Glomerular visceral epithelial cell (primary cell): ENCODE data around the gene AP2M1.
A peak's percentile ranks its signal among the peaks of the same experiment; 100 is the strongest.
"Not testable (repeated sequence)": the region's sequence is repeated elsewhere in the genome, so short reads cannot be mapped to it uniquely, and the experiment has no call there.

ENCODE experiments used
- DNase-seq: peaks from one replicate; pipeline ENCODE4 v3.0.0-alpha.2; 2016; ENCODE audit errors: extremely low spot score

Gene AP2M1

DNA sequence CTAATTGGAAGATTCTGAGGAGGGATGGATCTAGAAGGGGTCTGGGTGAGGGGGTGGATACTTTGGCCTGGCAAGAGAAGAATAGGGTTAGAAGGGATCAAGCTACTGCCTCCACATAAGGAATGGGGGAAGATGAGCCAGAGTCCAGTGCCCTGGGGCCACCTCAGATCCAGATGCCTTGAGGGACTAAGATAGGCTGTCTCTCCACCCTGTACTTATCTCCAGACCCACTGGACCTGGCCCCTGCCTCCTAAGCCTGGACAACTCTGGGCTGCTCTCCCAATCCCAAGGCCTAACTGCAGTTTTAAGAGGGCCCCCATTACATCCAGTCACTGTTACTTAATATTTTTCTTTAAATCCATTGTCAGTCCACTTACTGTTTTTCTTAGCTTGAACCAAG lies 17.4 kb upstream of the AP2M1 start:
- DNase-seq = no peak

DNA sequence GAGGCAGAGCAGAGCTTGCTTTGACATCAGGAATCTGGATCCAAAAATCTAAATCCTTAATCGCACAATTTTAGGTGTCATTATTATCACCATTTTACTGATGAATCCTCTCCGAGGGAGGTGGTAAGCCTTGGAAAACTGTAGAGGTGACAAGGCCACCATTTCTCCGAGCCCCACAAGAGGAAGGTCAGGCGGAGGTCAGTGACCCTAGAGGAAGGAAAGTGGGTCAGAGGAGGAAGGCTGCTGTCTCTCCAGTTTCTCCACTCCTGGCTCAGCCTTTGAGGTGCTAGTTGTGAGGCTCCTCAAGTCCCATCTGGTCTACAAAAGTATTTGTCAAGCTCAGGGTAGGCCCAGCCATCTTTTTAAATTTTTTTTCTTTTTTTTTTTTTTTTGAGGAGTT lies 16.3 kb upstream of the AP2M1 start:
- DNase-seq = no peak

DNA sequence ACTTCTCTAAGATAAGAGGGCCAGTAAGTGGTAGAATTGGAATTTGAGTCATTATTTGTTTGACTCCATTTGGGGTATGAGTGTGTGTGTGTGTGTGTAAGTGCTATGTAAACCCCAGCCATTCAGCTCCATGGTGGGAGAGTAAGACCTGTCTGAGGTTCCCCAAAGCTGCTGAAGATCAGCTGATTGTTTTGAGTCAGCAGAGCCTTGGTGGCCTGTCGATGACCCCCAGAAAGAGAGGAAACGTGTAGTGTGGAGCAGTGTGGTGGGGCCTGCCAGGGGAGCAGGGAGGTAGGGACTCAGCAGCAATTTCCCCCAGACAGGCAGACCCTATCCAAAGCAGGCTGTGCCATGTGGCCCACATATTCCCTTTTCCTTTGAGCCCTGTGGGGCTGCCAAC lies 14.2 kb upstream of the AP2M1 start:
- DNase-seq = no peak

DNA sequence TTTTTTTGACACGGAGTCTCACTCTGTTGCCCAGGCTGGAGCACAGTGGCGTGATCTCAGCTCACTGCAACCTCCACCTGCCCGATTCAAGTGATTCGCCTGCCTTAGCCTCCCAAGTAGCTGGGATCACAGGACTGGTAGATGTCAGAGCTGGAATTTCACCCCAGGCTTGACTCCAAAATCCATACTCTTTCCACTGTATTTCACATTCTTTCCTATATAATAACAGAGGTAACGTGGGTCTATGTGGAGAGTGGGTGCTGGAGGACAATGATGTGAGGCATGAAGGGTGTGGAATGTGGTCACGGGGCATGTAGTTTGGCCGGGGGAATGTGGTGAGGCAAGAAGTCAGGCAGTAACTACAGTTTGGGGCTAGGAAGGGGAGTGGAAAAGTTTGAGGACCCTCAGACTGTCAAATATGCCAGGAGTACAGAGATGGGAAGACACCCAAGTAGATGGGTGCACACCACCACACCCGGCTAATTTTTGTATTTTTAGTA lies 12.0 kb upstream of the AP2M1 start:
- not testable (repeated sequence) for DNase-seq

DNA sequence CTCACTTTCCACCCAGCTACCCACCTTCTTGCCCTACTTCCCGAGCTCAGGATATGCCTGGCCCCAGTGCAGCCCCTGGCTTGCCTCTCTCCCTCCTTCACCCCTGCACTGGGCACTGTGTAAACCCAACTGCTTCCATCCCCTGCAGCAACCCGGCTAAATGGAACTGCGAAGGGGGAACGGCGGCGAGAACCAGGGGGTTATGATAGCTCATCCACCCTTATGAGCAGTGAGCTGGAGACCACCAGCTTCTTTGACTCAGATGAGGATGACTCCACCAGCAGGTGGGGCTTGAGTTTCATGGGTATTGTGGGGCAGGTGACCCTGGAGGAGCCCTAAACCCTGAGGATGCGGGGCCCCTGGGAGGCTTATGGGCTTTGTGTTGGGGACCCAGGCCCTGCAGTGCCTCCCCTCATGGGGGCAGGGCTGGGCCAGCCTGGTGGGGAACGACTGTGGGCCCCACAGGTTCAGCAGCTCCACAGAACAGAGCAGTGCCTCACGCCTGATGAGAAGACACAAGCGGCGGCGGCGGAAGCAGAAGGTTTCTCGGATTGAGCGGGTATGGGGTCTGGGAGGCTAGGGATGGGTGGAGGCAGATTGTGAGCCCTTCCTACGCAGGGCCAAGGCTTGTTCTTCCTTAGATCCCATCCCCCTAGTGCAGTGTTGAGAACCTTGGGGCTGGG lies 9.9 kb upstream of the AP2M1 start:
- no peak for DNase-seq

DNA sequence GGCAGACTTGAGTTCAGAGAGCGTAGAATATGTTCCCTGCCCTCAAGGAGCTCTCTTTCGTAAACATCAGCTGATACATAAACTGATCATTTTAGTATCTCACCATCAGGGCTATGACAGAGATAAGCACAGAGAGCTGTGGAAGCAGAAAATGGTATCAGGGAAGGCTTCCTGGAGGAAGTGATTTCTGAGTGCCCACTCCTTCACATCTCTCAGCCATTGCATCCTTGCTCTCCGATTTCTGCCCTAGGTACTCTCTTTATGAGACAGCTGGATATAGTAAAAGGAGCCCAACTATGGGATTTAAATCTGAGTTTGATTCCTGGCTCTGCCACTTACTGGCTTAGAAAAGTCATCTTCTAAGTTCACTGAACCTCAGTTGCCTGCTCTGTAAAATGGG lies 9.1 kb upstream of the AP2M1 start:
- DNase-seq = no peak

DNA sequence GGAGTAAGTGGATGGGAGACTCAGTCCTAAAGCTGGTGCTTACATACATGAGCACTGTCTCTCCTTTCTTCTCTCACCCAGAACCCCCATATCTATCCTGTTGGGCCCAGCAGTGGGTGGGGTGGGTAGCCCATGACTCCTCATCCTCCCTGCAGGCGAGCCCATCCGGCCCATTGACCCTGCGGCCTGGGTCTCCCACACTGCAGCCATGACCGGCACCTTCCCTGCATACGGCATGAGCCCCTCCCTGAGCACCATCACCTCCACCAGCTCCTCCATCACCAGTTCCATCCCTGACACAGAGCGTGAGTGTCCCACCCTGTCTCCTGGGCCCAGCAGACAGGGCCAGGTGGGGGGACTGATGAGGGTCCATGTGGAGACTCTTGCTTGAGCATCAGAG lies 8.0 kb upstream of the AP2M1 start:
- DNase-seq = no peak

DNA sequence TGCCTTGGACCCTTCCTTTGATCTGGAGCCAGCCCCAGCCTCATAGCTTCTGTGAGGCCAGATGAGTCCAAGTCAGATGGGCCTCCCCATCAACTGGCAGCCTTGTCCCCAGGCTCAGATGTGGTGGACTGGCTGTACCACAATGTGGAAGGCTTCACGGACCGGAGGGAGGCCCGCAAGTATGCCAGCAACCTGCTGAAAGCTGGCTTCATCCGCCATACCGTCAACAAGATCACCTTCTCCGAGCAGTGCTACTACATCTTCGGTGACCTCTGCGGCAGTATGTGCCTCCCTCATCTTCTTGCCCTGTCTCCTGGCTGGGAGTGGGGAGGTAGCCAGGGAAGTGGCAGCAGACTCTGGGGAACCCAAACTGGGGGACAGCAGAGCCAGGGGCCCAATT lies 6.9 kb upstream of the AP2M1 start:
- DNase-seq = no peak

DNA sequence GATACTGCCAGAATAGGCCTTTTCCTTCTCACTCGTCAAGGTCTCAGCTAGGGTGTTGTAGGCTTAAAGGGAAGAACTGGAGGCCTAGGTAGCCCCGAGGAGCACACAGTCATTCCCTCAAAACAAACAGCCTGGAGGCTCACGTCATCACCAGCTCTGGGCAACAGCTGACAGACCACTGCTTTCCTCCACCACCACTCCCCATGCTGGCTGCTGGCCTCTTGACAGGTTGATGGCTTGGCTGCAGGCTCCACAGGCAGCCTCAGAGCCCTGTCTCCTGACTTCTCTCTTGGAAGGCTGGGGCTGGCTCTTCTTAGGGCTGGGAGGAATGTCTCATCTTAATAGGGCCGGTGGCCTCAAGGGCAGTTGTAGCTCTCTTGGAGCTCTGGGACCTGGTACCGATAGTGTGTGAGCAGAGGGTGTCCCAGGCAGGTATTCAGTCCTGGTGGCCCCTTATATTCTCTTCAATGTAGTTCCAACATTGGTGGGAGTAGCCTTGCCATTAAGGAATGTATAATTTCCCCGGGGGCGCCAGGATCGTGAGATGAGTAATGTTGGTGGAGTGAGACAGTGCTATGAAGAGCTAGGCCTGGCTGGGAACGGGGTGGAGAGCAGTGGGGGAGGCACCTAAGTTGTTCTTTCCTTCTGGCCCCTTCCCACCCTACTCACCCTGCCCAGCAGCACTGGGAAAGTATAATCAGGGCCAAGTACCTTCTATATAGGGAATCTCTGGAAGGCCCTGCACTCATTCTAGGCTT lies 6.1 kb upstream of the AP2M1 start:
- peak; percentile 42 for DNase-seq

DNA sequence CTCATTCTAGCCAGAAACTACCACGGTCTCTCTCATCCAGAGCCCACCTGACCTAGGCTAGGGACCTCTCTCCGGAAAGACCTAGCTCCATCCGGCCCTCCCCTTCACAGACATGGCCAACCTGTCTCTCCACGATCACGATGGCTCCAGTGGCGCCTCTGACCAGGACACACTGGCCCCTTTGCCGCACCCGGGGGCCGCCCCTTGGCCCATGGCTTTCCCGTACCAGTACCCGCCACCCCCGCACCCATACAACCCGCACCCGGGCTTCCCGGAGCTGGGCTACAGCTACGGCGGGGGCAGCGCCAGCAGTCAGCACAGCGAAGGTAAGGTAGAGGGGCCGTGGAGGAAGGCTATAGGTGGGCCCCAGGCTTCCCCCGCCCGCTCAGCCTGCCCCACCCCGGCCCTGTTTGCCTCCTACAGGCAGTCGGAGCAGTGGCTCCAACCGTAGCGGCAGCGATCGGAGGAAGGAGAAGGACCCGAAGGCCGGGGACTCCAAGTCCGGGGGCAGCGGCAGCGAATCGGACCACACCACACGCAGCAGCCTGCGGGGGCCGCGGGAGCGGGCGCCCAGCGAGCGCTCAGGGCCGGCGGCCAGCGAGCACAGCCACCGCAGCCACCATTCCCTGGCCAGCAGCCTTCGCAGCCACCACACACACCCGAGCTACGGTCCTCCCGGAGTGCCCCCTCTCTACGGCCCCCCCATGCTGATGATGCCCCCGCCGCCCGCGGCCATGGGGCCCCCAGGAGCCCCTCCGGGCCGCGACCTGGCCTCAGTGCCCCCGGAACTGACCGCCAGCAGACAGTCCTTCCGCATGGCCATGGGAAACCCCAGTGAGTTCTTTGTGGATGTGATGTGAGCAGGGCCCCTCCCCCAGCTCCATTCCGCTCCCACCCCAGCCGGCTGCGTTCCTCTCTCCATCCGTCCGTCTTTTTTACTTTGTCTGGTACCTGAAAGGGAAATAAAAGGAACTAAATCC lies 4.5 kb upstream of the AP2M1 start:
- no peak for DNase-seq

DNA sequence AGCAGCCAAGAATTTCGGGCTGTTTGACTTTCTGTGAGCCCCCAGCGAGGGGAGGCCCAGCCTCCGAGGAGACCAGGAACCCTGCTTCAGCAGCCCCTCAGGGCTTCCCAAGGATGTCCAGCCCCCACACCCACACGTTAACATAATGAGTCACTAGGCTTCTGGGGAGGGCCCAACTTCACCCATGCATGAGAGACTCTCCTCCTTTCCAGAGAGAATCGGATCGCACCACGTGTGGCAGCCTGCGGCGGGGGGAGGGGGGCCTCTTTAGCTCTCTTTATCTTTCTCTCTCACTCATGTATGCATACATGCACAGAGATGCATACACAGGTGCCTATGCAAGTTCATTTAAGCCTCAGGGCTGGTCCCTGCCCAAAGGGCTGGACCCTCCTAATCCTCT lies 3.1 kb upstream of the AP2M1 start:
- DNase-seq = peak; percentile 80

DNA sequence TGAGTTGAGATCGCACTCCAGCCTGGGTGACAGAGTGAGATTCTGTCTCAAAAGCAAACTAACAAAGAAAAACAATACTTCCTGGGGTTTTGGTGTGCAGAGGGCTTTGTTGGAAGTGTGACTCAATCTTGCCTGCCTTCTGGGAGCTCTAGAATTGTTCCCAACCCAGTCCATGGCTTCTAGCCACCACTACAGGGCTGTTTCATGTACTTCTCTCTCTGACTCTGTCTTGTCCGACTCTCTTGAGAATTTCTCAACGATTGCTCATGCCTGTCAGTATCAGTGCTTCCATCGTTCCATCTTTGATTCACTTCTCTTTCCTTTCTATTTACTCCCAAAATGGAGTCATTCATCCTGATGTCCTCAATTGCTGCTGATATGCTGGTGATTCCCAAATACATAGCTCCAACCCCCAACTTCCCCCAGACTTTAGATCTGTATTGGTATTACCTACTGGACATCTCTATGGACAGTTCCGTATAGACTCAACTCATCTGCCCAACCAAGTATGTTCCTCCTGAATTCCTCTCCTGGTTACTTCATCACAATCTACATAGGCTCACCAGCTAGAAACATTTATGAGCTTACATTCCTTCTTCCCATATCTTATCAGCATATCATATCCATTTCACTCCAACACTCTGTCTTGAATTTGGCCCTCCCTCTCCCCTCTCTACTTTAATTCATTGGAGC lies 1.8 kb upstream of the AP2M1 start:
- no peak for DNase-seq

DNA sequence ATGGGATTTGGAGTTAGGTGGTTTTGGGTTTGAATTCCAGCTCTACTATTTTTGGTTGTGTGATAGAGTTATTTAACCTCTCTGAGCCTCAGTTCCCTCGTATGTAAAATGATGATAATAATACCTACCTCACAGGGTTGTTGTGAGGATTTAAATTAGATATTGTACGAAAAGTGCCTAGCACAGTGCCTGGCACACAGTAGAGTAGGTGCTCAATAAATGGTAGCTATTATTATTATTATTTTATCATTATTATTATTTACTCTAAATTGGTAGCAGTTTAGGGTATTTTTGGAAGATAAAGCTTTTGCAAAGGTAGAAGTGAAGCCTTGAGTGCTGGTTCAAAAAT lies 1.3 kb upstream of the AP2M1 start:
- no peak for DNase-seq

DNA sequence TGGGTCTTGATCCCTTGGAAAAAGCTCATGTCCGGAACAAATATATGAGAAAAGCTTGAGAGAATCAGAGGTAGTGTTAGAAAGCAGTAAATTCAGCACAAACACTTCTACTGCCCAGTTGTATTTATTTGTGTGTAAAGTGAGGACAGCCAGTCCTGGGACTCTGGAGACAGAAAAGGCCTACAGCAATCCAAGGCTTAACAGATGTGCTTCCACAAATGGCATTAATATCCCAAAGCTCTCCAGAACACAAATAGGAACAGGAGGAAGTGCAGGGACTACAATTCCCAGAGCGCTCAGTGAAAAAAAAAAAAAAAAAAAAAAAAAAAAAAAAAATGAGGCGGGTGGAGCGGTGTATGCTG lies 390 bp upstream of the AP2M1 start:
- DNase-seq = no peak

DNA sequence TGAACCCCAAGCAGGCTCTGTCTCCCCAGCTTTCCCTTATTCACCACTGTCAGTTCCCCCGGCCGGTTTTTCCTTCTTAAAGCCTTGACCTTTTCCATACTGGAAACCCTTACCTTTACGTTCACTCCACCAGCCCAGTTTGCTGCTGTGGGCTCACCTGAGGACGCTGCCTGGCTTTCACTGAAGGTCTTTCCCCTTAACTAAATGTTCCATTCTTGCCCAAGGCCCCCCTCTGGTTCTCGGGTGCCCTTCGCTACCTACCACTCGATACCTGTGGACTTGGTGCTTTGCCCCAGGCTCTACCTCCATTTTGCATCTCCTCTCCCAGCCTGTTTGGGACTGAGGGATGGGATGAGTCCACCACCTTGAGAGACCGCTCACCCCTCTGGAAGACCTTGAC lies 851 bp downstream of the AP2M1 start:
- no peak for DNase-seq

DNA sequence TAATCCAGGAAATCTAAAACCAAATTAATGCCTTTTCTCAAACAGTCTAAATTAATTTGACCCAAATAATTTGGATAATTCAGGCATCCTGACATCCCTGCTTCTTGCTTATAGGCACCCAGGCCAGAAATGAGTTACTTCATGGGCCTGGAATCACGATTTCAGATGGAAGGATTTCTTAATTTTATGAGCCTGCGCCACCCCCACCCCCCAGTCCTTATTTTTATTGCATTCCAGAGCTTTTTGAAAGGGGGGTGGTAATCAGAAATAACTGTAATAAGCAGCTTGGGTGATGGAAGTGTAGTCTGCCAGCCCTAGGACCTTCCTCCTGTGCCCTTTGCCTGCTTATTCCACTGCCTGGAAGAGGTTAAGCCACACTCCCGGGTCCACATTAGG lies 1.3 kb downstream of the AP2M1 start:
- no peak for DNase-seq

DNA sequence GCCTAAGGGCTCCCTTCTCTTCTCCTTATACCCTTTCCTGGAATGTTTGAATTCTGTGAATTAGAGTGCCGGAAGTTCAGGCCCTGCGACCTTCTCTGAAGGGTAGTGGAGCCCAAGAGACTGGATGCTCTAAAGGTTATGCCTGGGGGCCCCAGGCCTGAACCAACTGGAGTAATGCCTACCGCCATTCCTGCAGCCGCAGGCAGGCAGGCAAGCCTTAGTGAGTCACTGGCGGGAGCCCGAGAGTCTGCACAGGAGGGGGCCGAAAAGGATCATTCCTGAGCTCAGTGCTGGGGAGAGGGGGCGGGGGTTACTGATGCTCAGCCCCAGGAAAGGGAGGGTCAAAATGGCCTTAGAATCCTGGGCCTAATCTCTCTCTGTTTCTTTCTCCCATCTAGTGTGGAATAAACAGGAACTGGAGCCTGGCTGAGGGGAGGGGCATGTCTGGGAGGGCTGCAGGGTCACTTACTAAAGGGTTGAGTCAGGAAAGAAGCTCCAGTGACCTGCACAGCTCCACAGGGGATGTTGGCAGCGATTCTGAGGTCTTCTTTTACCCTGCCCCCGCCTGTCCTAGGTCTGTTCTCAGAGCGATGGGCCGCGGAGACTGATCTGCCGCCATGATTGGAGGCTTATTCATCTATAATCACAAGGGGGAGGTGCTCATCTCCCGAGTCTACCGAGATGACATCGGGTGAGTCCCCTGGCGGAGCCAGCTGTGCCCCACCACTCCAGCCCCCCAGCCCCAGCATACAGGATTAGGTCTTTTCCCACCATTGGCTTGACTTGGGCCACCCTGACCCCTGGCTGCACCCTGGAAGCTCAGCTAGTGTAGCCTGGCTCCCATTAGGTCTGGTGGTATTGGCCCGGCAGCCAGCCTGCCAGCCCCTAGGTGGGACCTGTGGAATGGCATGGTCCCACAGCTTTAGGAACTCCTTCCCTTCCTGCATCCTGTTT lies 2.0 kb downstream of the AP2M1 start:
- DNase-seq = peak; percentile 94

DNA sequence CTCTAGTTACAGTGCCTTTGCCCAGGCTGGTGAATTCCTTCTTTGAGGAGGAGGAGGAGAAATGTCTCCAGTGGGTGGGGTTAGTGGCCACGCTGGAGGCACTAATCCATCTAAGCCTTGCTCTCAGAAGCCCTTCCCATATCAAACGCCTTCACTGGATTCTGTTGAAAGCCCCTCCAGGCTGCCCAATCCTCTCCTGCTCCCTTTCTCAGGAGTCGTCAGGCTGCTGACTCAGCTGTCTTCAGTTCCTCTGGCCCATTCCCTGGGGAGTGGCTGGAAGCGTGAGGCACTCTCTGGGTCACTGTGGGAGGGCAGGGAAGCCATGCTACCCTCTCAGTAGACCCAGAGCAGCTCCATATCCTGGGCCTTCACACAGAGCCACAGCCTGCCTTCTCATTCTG lies 2.7 kb downstream of the AP2M1 start:
- DNase-seq = peak; percentile 34

DNA sequence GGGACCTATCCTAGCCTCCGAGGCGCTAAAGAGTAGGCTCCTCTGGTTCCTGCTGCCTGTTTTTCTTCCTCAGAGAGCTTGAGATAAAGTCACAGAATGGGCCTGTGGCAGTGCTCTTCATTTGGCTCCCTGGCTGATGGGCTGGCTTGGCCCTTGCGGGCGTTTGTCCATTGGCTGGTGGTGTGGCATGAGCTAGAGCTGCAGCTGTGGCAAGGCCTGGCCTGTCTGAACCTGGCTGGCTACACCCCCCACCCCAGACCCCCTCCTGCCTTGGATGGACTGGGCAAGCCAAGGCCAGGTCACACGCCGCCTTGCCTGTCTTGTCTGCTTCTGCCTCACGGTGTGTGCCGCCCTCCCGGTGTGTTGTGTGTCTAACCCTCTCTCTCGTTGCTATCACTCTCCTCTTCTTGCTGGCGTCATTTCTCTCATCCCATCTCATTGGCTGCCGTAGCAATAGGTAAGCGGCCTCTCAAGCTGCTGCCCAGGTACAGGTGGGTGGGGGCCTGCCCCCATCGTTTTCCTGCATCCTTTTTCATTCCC lies 3.2 kb downstream of the AP2M1 start:
- no peak for DNase-seq

DNA sequence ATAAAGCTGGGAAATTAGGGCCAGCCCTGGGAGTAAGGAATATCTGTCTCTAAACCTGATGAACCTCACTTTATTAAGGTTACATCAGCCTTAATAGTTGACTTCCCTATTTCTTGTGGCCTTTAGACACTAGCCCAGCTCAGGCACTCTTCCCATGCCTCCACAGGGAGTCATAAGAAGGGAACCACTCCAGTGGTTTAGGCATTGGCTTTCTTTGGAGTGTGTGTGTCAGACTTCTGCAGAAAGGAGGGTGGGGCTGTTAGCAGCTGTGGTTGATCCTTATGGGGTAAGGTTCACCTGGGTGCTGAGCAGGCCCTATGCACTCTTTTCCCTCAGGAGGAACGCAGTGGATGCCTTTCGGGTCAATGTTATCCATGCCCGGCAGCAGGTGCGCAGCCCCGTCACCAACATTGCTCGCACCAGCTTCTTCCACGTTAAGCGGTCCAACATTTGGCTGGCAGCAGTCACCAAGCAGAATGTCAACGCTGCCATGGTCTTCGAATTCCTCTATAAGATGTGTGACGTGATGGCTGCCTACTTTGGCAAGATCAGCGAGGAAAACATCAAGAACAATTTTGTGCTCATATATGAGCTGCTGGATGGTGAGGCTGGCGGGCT lies 4.0 kb downstream of the AP2M1 start:
- no peak for DNase-seq
